Ureter (tissue), 1 donor: Measurements from ENCODE around the gene KIAA0232. TPM values are rescaled to one million over a fixed set of nuclear protein-coding genes. Genes with fewer than 3 reads are reported as not detected.
"Not testable (repeated sequence)": the region's sequence is repeated elsewhere in the genome, so short reads cannot be mapped to it uniquely, and the experiment has no call there.

ENCODE experiments used
- DNase-seq: peaks from one replicate; pipeline ENCODE4 v3.0.0-alpha.2; 2020; ENCODE audit warnings: low spot score
- total RNA-seq: library from RNA; stranded (reverse); gene quantifications from one replicate; pipeline ENCODE4 v1.2.4, GENCODE V29; 2023
- donor health status: DM: yes; HTN: yes; CAD: no.

Gene KIAA0232
- total RNA-seq, 1 donor from 2014 or later: 40.4 TPM

DNA sequence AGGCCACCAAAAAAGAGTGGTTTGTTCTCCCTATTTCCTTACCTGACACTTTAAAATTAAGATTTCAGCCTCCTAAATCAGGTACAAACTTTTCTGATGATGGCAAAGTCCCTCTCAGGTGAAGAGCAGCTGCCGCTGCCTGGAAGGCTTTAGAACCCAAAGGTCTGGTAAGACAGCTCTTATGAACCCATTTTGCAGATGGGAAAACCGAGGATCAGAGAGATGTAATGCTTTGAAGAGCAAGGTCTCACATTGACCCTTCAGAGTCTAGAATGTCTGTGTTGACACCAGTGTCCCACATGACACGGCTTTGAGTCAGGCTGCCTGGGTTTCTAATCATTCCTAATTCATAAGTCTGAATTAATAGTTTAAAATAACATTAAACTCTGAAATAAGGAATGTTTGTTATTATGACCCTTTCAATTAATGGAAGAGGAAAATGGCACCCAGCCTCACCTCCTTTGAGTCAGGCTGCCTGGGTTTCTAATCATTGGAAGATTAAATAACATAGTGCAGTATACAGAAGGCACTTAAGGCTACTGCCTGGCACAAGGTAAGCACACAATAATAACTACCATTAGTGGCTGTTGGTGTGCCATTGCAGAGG is 27.9 kb upstream of the KIAA0232 start:
- no peak for DNase-seq

DNA sequence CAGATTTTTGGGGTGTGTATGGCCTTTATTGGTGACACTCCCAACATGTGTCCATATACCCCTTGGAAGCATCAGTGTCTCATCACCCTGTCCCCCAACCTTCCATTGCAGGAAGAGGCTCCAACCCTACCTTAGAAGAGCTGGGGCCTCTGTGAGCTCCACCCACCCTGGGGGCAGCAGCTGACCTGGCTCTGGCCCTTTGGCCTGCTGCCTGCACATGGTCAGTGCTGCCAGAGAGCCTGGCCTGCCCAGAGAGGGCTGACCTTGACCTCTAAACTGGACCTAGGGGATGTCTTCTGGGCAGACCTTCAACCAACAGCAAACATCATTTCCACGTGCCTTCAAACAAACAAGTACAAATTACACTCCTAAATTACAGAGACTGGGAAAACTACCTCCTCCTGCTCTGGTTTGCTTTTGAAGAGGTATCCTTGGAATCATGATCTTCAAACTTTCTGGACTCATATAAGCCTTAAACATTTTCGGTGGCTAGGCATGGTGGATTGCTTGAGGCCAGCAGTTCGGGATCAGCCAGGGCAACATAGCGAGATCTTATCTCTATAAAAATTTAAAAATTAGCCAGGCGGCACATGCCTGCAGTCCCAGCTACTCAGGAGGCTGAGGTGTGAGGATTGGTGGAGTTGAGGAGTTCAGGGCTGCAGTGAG is 27.3 kb upstream of the KIAA0232 start:
- no peak for DNase-seq

- DNase-seq: not testable (repeated sequence)
Observed at GRCh38 chr4:6756345-6756744, 26.2 kb upstream of the KIAA0232 start.

DNA sequence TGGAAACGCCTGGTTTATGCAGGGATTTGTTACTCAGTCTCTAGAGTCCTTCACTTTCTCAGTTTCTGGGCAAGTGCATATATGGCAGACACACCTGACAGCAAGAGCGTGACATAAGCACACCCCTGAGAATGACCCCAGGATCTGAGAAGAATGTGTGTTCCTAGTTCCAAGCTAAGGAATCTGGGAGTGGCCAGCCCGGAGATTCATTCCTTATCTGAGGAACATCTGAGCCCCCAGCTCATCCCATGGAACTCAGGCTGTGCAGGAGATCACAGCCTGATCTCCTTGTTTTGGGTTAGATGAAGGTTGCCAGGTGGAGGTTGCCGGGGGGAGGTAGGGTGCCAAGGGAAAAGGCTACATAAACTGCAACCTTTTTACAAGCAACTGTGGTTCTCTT is 23.8 kb upstream of the KIAA0232 start:
- DNase-seq: no peak

- DNase-seq: no peak
Observed at GRCh38 chr4:6760865-6761264, 21.7 kb upstream of the KIAA0232 start.

DNA sequence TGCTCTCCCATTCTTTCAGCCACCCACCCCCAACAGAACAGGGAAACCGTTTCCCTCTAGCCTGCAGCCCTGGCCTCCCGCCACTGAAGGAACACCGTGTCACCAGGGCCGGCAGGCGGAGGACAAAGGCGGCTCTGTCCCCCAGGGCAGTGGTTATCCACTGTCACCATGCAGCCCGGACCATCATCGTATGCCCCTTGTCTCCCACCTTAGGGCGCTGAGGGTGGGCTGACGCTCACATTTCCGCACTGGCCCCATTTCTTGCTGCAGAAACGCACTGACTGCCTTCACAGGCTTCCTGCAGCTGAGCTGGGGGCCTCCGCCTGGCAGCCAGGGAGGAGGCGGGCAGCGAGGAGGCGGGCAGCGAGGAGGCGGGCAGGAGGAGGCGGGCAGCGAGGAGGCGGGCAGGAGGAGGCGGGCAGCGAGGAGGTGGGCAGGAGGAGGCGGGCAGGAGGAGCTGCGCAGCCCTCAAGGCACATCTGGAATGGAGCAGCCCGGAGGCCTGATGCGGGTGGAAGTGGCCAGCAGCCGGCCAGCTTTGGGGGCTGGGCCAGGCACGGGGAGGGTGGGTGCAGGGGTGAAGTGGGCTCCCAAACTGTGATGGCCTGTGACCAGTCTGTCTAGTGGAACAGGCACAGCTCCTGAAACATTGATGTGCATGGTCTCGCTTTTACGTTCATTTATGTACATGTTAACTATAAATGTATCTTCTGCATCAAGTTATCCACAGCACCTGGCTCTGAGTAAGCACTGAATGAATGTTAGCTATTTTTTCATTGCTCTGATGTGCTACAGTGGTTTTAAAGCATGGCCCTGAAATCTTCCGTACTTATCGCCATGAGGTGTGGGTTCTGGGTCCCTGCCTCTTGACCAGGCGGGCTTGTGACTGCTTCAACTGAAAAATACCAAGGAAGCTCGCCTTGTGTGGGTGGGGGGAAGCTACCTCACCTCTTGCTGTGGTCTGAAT is 20.6 kb upstream of the KIAA0232 start:
- DNase-seq: no peak

DNA sequence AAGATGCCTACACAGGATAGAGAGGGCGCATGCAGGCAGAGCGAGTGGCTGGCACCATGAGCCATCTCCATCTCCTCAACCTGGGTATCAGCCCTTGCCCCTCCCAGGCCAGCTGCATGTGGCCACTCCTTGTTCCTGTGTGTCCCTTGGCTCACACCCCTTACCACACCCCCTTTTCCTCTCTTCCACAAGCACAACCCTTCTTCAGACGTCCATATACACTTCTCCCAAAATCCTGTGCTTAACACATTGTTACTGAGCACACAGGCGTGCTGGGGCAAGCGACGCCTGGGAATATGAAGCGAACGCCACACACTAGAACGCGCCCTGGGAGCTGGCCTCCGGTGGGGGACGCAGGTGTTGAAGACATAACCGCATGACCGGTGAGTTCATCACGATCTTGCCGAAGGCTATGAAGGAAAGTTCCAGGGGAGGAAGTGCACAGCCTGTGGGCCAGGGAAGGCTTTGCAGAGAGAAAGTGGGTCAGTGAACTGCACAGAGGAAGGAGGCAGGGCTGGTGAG is 19.1 kb upstream of the KIAA0232 start:
- DNase-seq: no peak

DNA sequence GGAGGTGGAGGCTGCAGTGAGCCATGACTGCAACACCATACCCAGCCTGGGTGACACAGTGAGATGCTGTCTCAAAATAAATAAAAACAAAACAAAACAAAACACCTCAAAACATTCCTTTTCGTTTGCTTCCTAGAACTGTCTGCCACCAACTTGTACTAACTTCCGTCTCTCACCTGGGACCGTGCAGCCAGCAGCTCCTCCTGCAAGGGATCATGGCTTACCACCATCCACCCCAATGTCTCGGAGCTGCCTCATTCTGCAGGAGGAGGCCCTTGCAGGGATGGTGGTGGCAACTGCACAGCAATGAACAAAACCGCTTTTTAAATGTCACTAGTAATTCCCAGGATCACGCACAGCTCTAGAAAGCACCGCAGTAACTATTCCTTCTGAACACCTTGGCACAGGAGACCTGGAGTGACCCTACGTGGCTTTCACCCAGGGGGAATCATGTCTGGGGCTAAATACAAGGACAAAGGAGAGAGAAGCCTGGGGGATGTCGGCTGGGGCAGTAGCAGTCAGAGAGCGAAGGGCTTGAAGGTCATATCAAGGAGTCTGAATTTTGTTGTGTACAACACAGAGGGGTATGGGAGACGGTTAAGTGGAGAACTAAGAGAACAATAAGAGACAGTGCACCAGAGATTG is 17.4 kb upstream of the KIAA0232 start:
- no peak for DNase-seq

- no peak for DNase-seq
Observed at GRCh38 chr4:6765703-6766102, 16.8 kb upstream of the KIAA0232 start.

DNA sequence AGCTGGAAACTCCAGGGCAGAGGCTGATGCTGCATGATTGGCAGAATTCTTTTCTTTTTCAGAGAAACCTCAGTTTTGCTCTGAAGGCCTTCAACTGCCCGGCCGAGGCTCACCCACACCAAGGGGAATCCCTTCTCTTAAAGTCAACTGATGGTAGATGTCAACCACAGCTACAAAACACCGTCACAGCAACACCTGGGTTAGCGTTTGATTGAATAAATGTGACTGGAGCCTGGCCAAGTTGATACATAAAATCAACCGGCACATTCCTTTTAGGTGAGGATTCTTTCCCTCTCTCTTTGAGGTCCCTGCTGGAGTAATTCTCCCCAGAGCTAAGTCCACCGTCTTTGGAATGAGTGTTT is 15.2 kb upstream of the KIAA0232 start:
- no peak for DNase-seq

DNA sequence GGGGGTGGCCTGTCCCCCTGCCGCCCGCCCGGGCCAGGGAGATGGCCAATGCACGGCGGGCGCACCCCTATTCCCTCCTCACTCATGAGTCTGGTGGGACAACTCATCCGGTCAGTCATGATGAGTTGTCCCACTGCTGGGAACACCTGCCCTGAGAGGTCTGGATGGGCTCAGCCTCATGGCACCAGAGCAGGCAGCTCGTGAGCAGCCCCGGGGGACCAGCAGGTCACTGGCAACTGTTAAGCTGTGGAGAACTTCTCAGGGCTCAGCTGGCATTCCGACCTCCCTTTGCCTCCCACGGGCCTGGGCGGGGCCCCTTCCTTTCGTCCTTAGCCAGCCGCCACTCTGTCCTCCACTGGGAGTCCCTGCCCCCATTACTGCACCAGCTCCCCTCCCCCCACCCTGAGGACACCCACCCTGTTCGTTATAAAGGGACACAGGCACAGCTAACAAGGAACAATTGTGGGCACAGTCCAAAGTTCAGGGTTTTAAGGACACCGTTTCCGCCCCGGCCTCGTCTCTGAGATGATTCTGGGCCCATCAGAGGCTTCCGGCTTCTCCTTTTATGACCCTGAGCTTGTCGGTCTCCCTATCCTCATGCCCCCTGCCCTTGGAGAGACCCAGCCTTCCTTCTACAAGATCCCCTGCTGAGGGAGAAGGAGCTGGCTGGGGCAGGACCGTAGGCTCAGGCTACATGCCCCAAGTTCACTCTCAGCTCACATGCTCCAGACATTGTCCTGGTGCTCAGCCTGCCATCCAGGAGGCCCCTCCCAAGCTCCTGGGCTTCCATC is 14.6 kb upstream of the KIAA0232 start:
- no peak for DNase-seq

- DNase-seq: no peak
Observed at GRCh38 chr4:6768539-6768905, 14.0 kb upstream of the KIAA0232 start.

DNA sequence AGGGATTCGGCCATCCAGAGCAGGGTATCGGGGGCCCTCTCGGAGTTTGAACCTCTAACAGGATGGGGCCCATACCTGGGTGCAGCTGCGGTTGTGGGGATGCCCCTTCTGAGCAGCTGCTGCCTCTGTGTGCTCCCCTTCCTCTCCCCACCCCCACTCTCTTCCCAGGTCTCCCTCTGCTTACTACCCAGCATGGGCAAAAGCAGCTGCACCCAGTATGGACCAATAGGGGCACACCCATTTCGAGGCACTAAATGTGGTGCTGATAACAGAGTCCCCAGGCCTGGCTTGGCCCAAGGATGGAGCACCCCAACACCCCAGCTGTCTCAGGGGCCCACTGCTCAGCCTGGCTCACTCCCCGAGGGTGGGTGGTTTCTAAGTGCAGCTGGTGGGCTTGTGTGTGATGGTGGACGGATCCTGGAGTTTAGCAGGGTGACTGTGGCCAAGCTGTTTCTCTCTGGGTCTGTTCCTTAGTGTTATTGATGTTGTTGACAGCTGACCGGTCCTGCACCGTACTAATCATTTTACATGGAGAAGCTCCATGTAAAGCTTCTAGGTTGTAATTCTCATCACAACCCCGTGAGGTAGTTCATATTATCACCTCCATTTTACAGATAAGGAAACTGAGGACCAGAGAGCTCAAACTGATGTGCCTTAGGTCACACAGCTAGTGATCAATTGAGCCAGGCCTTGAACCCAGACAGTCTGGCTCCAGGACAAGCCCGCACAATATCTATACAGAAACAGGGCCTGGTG is 13.1 kb upstream of the KIAA0232 start:
- no peak for DNase-seq

DNA sequence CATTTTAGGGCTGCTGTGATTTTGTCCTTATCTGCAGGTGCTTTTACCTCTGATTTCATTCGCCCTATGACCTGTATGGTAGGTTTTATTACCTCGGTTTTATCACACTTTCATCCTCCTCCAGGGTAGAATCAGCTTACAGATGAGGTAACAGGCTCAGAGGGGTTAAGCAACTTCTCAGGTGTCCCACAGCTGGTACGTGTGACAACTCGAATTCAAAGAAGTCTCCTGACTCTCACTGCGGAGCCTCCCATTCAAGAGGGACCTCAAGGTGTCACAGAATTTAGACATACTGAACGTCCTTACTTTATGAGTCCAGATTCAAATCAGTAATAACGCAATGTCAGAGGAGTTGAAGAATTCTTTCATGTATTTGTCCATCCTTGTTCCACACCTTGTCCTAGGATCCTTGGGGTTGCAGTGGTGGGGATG is 12.5 kb upstream of the KIAA0232 start:
- DNase-seq: no peak

DNA sequence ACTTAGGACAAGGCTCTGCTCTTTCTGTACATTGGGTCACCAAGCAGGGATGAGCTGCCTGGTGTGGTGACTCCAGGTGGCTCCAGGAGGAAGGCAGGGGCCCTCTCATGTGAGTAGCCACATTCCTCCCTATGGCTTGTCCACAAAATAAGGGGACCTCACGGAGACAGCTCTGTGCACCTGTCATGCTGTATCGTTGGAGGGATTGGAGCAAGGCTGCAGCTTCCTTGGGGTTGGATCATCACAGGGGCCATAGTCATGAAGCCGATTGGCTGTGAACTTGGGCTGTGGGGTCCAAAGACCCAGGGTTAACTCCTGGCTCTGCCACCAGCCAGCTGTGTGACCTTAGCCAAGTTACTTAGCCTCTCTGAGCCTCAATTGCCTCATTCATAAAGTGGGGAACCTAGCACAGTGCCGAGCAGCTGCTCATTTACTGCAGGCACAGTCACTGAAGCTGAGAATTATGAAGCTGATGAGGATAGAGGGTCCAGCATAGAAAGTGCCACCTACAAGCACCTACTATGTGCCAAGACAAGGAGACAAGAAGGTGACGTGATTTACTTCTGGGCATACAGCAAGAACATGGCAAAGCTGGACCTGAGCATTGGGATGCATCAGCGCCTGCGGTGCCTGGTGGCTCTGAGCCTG is 11.8 kb upstream of the KIAA0232 start:
- DNase-seq: no peak

GRCh38 chr4:6771229-6771671 is 11.3 kb upstream of the KIAA0232 start:
- peak; percentile 71 for DNase-seq

- no peak for DNase-seq
Observed at GRCh38 chr4:6772223-6772928, 10.2 kb upstream of the KIAA0232 start.

GRCh38 chr4:6773106-6773505 is 9.4 kb upstream of the KIAA0232 start:
- DNase-seq: no peak
